IMR-90 (cell line): ENCODE results near the gene CPXM2. TPM values are rescaled to one million over a fixed set of nuclear protein-coding genes. Genes with fewer than 3 reads are reported as not detected.

Experiments used
- ATAC-seq: fragments of 200-7000 bp; cut with Tn5 transposase; 2 replicates; pipeline ENCODE4 v1.9.1; 2020; ENCODE audit warnings: low read depth, mild to moderate bottlenecking, moderate library complexity
- BruUV-seq: library from RNA; stranded (reverse); fragments of 400-500 nt; replicated peaks from 2 replicates; lab custom pipeline; 2021; lab: Mats Ljungman, UMichigan
- CTCF ChIA-PET: fragments of 300-600 bp; formaldehyde crosslinking; extraction: SDS; loops from one replicate; lab custom pipeline; 2021; ENCODE audit warnings: antibody characterized with exemption; lab: Yijun Ruan, JAX
- POLR2A ChIA-PET: fragments of 300-600 bp; sonication (Branson Sonifier 250); formaldehyde crosslinking; loops from one replicate; lab custom pipeline; 2022; ENCODE audit warnings: antibody characterized with exemption; ENCODE audit not compliant: unreplicated experiment; lab: Charles Lee
- DNase-seq: peaks from one replicate; pipeline ENCODE4 v3.0.0; 2013
- H2AFZ ChIP-seq: replicated peaks from 2 replicates; pipeline ENCODE3; 2013; ENCODE audit warnings: low read length, mild to moderate bottlenecking; ENCODE audit not compliant: poor library complexity
- H2AK5ac ChIP-seq: 2 replicates; pipeline ENCODE4 v1.6.1; 2013; ENCODE audit warnings: low read depth, low read length, inconsistent platforms
- H2AK9ac ChIP-seq: replicated peaks from 2 replicates; pipeline ENCODE3; 2013; ENCODE audit warnings: mild to moderate bottlenecking, low read depth, low read length, moderate library complexity; ENCODE audit not compliant: poor library complexity
- H2BK120ac ChIP-seq: 2 replicates; pipeline ENCODE4 v1.6.1; 2013; ENCODE audit warnings: low read depth, low read length, inconsistent platforms
- H2BK15ac ChIP-seq: 3 replicates; pipeline ENCODE4 v1.6.1; 2013; ENCODE audit warnings: low read depth, low read length, inconsistent platforms
- H2BK20ac ChIP-seq: 2 replicates; pipeline ENCODE4 v1.6.1; 2013; ENCODE audit warnings: low read depth, mild to moderate bottlenecking, inconsistent platforms, low read length, moderate library complexity
- H2BK5ac ChIP-seq: 2 replicates; pipeline ENCODE4 v1.6.1; 2013; ENCODE audit warnings: mild to moderate bottlenecking, low read depth, low read length, inconsistent platforms; ENCODE audit not compliant: poor library complexity, severe bottlenecking
- H3K14ac ChIP-seq: replicated peaks from 2 replicates; pipeline ENCODE4 v1.6.1; 2013; ENCODE audit warnings: low read depth, low read length, inconsistent platforms
- H3K18ac ChIP-seq: 2 replicates; pipeline ENCODE4 v1.6.1; 2013; ENCODE audit warnings: low read depth, low read length, control low read depth
- H3K23ac ChIP-seq: 2 replicates; pipeline ENCODE4 v1.6.1; 2013; ENCODE audit warnings: low read depth, low read length, inconsistent platforms
- H3K27ac ChIP-seq: 2 replicates; pipeline ENCODE4 v1.5.1; 2013; ENCODE audit warnings: mild to moderate bottlenecking, control low read depth, low read length; ENCODE audit not compliant: insufficient read depth
- H3K27me3 ChIP-seq: 2 replicates; pipeline ENCODE4 v1.6.1; 2013; ENCODE audit warnings: low read length; ENCODE audit not compliant: control insufficient read depth, insufficient read depth
- H3K36me3 ChIP-seq: 2 replicates; pipeline ENCODE4 v1.6.1; 2013; ENCODE audit warnings: low read length, mixed read lengths; ENCODE audit not compliant: control insufficient read depth, insufficient read depth
- H3K4ac ChIP-seq: 2 replicates; pipeline ENCODE4 v1.6.1; 2013; ENCODE audit warnings: low read depth, low read length, inconsistent platforms
- H3K4me1 ChIP-seq: 2 replicates; pipeline ENCODE4 v1.6.1; 2013; ENCODE audit warnings: low read length, mixed read lengths; ENCODE audit not compliant: control insufficient read depth, insufficient read depth
- H3K4me2 ChIP-seq: 2 replicates; pipeline ENCODE4 v1.6.1; 2013; ENCODE audit warnings: low read depth, mild to moderate bottlenecking, control low read depth, low read length, moderate library complexity
- H3K4me3 ChIP-seq: 2 replicates; pipeline ENCODE4 v1.5.1; 2013; ENCODE audit warnings: low read depth, mild to moderate bottlenecking, control low read depth, low read length, moderate library complexity; ENCODE audit not compliant: insufficient read depth
- H3K56ac ChIP-seq: 2 replicates; pipeline ENCODE4 v1.6.1; 2013; ENCODE audit warnings: low read length, inconsistent platforms; ENCODE audit not compliant: insufficient read depth; ENCODE audit errors: extremely low read depth
- H3K79me1 ChIP-seq, 2 experiments: 2 replicates each; pipeline ENCODE4 v1.6.1; 2013; ENCODE audit warnings: low read length in 2 of 2, inconsistent platforms in 1 of 2, low read depth in 1 of 2
- H3K9ac ChIP-seq: 2 replicates; pipeline ENCODE4 v1.6.1; 2013; ENCODE audit warnings: low read depth, low read length, control low read depth
- H3K9me1 ChIP-seq: 2 replicates; pipeline ENCODE4 v1.6.1; 2013; ENCODE audit warnings: low read length, inconsistent platforms; ENCODE audit not compliant: insufficient read depth
- H3K9me3 ChIP-seq: 2 replicates; pipeline ENCODE4 v1.6.1; 2013; ENCODE audit warnings: low read length; ENCODE audit not compliant: control insufficient read depth, insufficient read depth
- H4K20me1 ChIP-seq: 2 replicates; pipeline ENCODE4 v1.6.1; 2013; ENCODE audit warnings: low read length, inconsistent platforms; ENCODE audit not compliant: insufficient read depth
- H4K5ac ChIP-seq: 2 replicates; pipeline ENCODE4 v1.6.1; 2013; ENCODE audit warnings: mild to moderate bottlenecking, low read depth, low read length, control low read depth
- H4K8ac ChIP-seq, 2 experiments: 2 replicates each; pipeline ENCODE4 v1.6.1; 2013; ENCODE audit warnings: low read depth in 2 of 2, low read length in 2 of 2, control low read depth in 1 of 2, inconsistent platforms in 1 of 2
- H4K91ac ChIP-seq: 2 replicates; pipeline ENCODE4 v1.6.1; 2013; ENCODE audit warnings: low read depth, low read length, inconsistent platforms; ENCODE audit not compliant: insufficient read depth
- FOS ChIP-seq: fragments of 150-350 bp; IDR thresholded peaks from 2 replicates; pipeline ENCODE4 v1.6.1; 2016; ENCODE audit warnings: low read depth, low read length
- MAFK ChIP-seq: IDR thresholded peaks from 2 replicates; pipeline ENCODE4 v1.6.1; 2012; ENCODE audit warnings: low read depth, low read length, improper control_type of control experiment
- POLR2A ChIP-seq: IDR thresholded peaks from 2 replicates; pipeline ENCODE4 v1.6.1; 2012; ENCODE audit warnings: mild to moderate bottlenecking, low read depth, low read length
- RFX5 ChIP-seq: IDR thresholded peaks from 2 replicates; pipeline ENCODE4 v1.8.0; 2012; ENCODE audit warnings: low read depth, mild to moderate bottlenecking, low read length, moderate library complexity
- WGBS, 2 experiments: methylation state at CpG; one replicate each; pipeline versions ENCODE4 v1.1.5 to v1.1.7; 2013; ENCODE audit warnings: missing lambda C conversion rate in 2 of 2; ENCODE audit not compliant: insufficient read length in 1 of 2; ENCODE audit errors: extremely low coverage in 2 of 2; 5-methylcytosine and 5-hydroxymethylcytosine counted together
- dilution Hi-C: fragments of 300-500 bp; cut with HindIII; formaldehyde crosslinking; loops from one replicate; pipeline ENCODE4 v1.14.3; 2018; ENCODE audit warnings: low sequenced_read_pairs; ENCODE audit not compliant: unreplicated experiment
- in situ Hi-C: fragments of 300-500 bp; cut with MboI; formaldehyde crosslinking; loops from 3 replicates; pipeline ENCODE4 v1.14.3; 2019; ENCODE audit warnings: low sequenced_read_pairs, inconsistent platforms, mixed read lengths
- intact Hi-C: fragments of 100-400 bp; cut with micrococcal nuclease; formaldehyde crosslinking; loops from 2 replicates; pipeline ENCODE4 v1.10.0; 2022
- polyA plus RNA-seq, 3 experiments: library from polyadenylated mRNA; depleted of rRNA; stranded (reverse); fragments of >200 nt; gene quantifications; 2 replicates each; pipeline ENCODE4 v1.2.3, GENCODE V29; 2012; ENCODE audit warnings: low replicate concordance in 1 of 3
- total RNA-seq: library from RNA; depleted of rRNA; stranded (reverse); fragments of >200 nt; gene quantifications from 2 replicates; pipeline ENCODE4 v1.2.3, GENCODE V29; 2012

The CPXM2 gene
- total and polyA plus RNA-seq, 2 of the 4 experiments (the other 2 are of a cell fraction): not detected

DNA sequence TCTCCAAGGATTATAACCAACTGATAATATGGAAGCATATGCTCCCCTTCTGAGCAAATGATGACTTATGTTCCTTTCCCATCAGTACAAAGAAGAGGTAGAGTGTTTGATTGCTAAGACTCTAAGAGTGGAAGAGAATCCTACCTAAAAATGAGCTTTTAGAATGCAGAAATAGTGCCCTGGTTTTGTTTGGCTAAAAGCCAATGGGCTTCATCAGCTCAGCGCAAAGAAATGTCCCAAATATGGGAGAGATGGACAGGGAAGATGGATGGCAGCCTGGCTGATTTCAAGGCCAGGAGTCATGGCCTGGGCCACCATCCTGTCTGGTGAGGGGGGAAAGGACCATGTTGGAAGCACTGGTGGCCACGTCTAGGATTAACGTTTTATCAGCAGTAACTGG lies 165.2 kb downstream of the CPXM2 start:
- whole genome bisulfite sequencing, 2 experiments: 83% methylated on average over 1 of the region's 3 CpGs; no CpG with 5 or more reads in 1 of the 2 experiments
- no peak overlapping the region for H2AK5ac ChIP-seq
- H3K27me3 ChIP-seq: no peaks in the 10 kb centered on the region
- H3K9me3 ChIP-seq: peaks cover 41% of the 10 kb centered on the region
- H2BK15ac ChIP-seq: no peak overlapping the region
- H2AFZ ChIP-seq: no peak overlapping the region
- no peak overlapping the region for H4K8ac ChIP-seq
- H2BK120ac ChIP-seq: no peak overlapping the region
- POLR2A ChIA-PET: no interaction called here
- H3K14ac ChIP-seq: no peak overlapping the region
- no peaks in the 10 kb centered on the region for H3K79me1 ChIP-seq
- DNase-seq (no peak), ATAC-seq (no peak)
- no peak overlapping the region for H3K27ac ChIP-seq
- no peak overlapping the region for H3K4me3 ChIP-seq
- no peak overlapping the region for H4K5ac ChIP-seq
- dilution Hi-C loops: no loop called here
- no peak overlapping the region for H3K23ac ChIP-seq
- intact Hi-C loops: no loop called here
- no peak overlapping the region for H3K9ac ChIP-seq
- no peak overlapping the region for H2BK20ac ChIP-seq
- no peak overlapping the region for H2AK9ac ChIP-seq
- no peak overlapping the region for H3K4me2 ChIP-seq
- no peaks in the 10 kb centered on the region for H3K36me3 ChIP-seq
- H3K4ac ChIP-seq: no peak overlapping the region
- no peak overlapping the region for H3K56ac ChIP-seq
- H2BK5ac ChIP-seq: no peak overlapping the region
- no peak overlapping the region for H3K18ac ChIP-seq
- no TSS peak for BruUV-seq
- CTCF ChIA-PET: no interaction called here
- H4K20me1 ChIP-seq: no peaks in the 10 kb centered on the region
- no peak for TF ChIP-seq FOS
- TF ChIP-seq MAFK: no peak
- TF ChIP-seq POLR2A: no peak
- TF ChIP-seq RFX5: no peak
- in situ Hi-C loops: no loop called here
- no peaks in the 10 kb centered on the region for H3K4me1 ChIP-seq
- H3K9me1 ChIP-seq: no peaks in the 10 kb centered on the region
- H4K91ac ChIP-seq: no peak overlapping the region
